Stimulated activated naive CD8-positive, alpha-beta T cell treated with anti-CD3 and anti-CD28 coated beads, Interleukin-15, amount 100 ng/mL, for 72 hours (primary cell): ENCODE measurements around the gene OGG1.
"Not testable (repeated sequence)": the region's sequence is repeated elsewhere in the genome, so short reads cannot be mapped to it uniquely, and the experiment has no call there.

Experiments
- ATAC-seq: fragments of 150-1000 bp; cut with Tn5 transposase; 2 replicates; pipeline ENCODE4 v1.10.0; 2021; ENCODE audit warnings: mild to moderate bottlenecking, moderate library complexity
- DNase-seq, 2 donors: peaks; one replicate each; pipeline ENCODE4 v3.0.0; 2021 to 2022
- H3K27ac Mint-ChIP-seq, 2 donors: one replicate each; pipeline ENCODE4 v1.8.0; 2022; ENCODE audit warnings: mild to moderate bottlenecking in 2 of 2, mixed read lengths in 2 of 2, moderate library complexity in 2 of 2
- H3K27me3 Mint-ChIP-seq: one replicate; pipeline ENCODE4 v1.8.0; 2022; ENCODE audit warnings: mixed read lengths
- H3K4me1 Mint-ChIP-seq: one replicate; pipeline ENCODE4 v1.8.0; 2022; ENCODE audit warnings: mild to moderate bottlenecking, mixed read lengths
- H3K4me3 Mint-ChIP-seq, 2 donors: one replicate each; pipeline ENCODE4 v1.8.0; 2022; ENCODE audit warnings: mild to moderate bottlenecking in 2 of 2, mixed read lengths in 2 of 2, moderate library complexity in 1 of 2
- H3K9me3 Mint-ChIP-seq, 2 donors: one replicate each; pipeline ENCODE4 v1.8.0; 2022; ENCODE audit warnings: mixed read lengths in 2 of 2

The OGG1 gene

DNA sequence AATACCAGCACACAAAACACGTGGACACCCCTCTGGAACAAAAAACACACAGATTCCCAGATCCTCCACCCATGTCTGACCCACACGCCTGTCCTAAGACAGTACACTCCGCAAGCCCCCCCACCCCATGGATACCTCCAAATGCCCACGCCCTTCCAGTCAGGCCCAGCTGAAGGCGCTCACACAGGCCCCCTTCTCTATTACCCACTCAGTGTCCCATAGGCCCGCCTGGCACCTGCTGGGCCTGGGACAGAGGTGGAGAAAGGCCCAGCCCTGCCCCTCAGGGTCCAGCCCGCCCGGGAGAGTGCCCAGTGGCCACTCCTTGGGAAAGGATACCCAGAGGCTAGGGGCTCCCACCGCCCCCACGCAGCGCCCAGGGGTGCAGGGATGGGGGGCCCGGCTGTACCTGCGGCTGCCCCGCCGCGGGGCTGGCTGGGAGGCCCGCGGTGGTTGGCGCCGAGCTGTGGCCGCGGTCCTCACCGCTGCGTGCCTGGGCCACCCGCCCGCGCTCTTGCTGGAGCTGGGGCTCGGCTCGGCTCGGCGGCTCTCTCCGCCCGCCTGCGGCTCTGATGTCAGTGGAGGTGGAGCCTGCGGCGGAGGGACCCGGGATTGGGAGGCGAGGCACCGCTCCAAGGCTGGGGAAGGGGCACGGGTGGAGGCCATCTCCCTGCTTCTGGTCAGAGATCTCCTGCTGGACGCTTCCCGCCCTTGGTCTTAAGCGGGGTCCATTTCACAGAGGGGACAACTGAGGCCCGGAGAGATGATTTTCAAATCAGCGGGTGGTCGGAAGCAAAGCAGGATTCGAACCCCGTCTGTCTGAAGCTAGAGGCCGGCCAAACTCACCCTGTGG lies 19.9 kb downstream of the OGG1 start, which contains the start of gene CAMK1:
Gene CAMK1, minus strand, starts transcription at position 522 of the 850 bp plus-strand sequence. CDS start 2,198 bp downstream, outside the sequence.
- Mint-ChIP-seq H3K27me3 (peaks cover 7% of the 10 kb centered on the region), H3K4me1 (peaks cover 43% of the 10 kb centered on the region), H3K4me3 (peak within 1 kb of the TSS; percentile 68 to 74), H3K9me3 (no peaks in the 10 kb centered on the region), H3K27ac (peak within 1 kb of the TSS; percentile 75 to 79)
- peak; percentile 92 for ATAC-seq
- peak; percentile 63 to 67 for DNase-seq

DNA sequence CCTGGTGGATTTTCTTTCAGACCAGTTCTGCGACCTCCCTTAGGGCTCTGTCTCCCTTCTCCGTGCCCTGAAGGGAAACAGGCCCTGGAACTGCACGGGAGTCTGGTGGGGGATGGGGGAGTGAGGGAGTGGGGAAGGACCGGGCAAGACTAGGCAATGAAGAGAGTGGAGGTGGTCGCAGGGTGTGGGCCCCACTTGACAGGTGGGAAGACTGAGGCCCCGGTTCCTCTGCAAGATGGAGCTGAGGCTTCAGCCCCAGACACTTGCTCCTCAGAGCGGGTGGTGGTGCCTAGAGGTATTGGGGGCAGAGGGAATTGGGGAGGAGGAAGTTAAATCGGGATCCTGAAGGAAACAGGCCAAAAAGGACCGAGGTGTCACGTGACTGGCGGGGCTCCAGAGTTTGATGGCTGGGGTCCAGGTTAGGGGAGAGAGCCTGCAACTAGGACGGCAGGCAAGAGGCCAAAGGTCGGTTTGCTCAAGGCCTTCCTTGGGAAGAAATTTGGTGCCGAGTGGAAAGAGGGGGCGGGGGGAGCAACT lies 20.6 kb downstream of the OGG1 start:
- DNase-seq, result no peak
- peaks cover 7% of the 10 kb centered on the region for H3K27me3 Mint-ChIP-seq
- ATAC-seq, result peak; percentile 15
- H3K4me1 Mint-ChIP-seq, result peaks cover 43% of the 10 kb centered on the region
- peak overlapping the region; percentile 5 to 16 for H3K27ac Mint-ChIP-seq
- no peaks in the 10 kb centered on the region for H3K9me3 Mint-ChIP-seq
- H3K4me3 Mint-ChIP-seq, result peak overlapping the region; percentile 68 to 74

DNA sequence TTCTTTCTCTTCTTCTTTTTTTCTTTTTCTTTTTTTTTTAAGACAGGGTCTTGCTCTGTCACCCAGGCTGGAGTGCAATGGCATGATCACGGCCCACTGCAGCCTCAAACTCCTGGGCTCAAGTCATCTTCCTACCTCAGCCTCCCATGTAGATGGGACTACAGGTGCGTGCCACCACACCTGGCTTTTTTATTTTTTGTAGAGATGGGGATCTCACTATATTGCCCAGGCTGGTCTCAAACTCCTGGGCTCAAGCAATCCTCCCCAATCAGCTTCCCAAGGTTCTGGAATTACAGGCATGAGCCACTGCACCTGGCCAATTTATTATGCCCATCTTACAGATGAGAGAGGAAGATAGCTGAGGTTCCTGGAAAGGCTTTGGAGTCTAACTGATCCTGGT lies 21.3 kb downstream of the OGG1 start:
- Mint-ChIP-seq H3K4me1 (peaks cover 48% of the 10 kb centered on the region), H3K27ac (peak overlapping the region in 1 of 2 donors; percentile 49), H3K4me3 (peak overlapping the region; percentile 38 to 68)
- not testable (repeated sequence) for DNase-seq, ATAC-seq, H3K9me3 Mint-ChIP-seq, H3K27me3 Mint-ChIP-seq

DNA sequence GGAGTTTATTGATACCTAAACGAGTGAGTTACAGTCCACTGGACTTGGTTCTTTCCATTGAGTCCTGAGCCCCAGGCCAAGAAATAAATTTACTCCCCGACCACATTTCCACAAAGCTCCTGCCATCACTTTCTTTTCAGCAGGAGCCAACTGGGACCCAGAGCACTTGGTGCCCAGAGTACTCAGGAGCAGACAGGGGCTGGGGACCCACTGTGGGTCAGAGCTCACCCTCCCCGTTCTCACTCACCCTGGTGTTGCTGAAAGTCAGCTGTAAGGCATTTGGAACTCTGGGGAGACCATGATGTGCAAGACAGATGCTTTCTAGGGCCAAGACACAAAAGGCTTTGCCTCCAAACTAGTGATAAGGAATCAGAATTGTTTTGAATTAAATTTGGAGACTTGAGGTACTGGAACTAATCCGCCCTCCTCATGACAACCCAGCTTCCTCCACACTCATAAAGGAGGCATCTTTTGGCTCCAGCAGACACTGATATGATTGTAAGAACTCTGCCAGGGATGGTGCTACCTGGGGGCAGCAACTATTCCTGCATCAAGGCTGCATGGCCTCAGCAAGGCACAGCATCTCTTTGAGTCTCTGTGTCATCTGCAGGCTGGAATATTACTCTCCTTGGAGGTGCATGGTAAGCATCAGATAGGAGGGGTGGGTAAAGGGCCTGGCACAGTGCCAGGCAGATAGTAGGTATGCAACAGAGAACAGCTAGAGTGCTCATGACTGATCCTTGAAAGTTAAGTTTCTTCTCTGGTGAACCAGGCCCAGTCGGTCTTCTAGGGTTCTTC lies 27.3 kb downstream of the OGG1 start:
- Mint-ChIP-seq H3K27me3 (no peaks in the 10 kb centered on the region), H3K27ac (peak overlapping the region; percentile 98 to 99), H3K4me3 (peak overlapping the region; percentile 25 to 67), H3K9me3 (peaks cover 0 to 3% of the 10 kb centered on the region in 2 donors), H3K4me1 (peaks cover 65% of the 10 kb centered on the region)
- ATAC-seq (no peak), DNase-seq (no peak)

DNA sequence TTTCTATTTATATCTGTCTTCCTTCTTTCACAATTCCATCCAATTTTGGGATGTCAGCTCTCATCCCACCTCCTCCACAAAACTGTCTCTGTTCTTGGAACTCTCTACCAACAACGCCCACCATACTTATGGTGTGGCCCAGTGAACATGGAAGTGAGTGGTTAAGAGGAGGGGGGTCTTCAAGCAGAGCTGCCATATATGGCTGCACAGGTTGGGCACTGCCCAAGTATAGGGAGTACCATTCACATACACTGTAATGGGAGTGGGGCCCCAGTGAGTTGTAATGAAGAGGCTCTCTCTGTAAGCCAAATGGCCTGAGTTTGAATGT lies 27.9 kb downstream of the OGG1 start:
- peak overlapping the region; percentile 25 to 67 for H3K4me3 Mint-ChIP-seq
- no peaks in the 10 kb centered on the region for H3K27me3 Mint-ChIP-seq
- peak; percentile 41 for ATAC-seq
- H3K9me3 Mint-ChIP-seq, result peaks cover 0 to 3% of the 10 kb centered on the region in 2 donors
- peak in 1 of 2 donors; percentile 28 for DNase-seq
- peaks cover 71% of the 10 kb centered on the region for H3K4me1 Mint-ChIP-seq
- peak overlapping the region; percentile 98 to 99 for H3K27ac Mint-ChIP-seq

DNA sequence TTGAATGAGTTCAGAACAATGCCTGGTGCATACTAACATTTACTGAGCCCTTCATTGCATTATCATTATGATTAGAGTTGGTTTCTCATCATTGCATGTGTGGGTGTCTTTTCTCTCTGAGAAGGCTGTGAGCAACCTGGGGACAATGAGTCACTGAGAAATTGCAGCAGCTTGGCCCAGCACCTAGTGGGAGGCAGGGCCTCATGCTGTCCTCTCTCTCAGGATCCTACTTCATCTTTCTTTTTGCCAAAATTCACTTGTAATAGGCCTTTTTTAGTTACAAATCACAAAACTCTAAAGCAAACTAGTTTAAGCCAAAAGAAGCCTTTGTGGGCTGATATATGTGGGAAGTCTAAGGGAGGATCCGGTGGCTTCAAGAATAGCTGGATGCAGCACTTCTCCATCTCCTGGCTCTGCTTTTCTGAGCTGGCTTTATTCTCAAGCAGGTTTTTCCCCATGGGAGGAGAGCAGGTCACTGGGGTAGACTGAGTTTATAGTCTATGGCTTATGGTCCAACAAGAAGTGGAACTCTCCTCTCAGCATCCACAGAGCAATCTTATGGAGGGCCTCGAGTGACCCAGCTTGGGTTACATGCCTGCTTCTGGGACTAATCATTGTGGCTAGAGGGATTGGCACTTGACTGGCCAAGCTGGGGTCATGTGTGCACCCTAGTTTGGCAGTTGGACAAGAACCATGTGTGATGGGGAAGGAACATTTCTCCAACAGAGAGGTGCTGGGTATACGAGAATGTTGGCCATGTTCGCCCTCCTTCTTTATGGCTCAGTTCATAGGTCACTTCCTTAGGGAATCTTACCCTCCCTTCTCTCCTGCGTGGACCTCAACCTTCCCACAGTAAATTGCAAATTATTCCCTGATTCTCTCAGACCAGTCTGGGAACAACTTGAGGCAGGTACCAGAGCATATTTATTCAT lies 28.7 kb downstream of the OGG1 start:
- DNase-seq (peak; percentile 71 to 85), ATAC-seq (peak; percentile 89)
- Mint-ChIP-seq H3K9me3 (peaks cover 0 to 3% of the 10 kb centered on the region in 2 donors), H3K27ac (peak overlapping the region; percentile 98 to 99), H3K4me1 (peaks cover 76% of the 10 kb centered on the region), H3K27me3 (no peaks in the 10 kb centered on the region), H3K4me3 (peak overlapping the region; percentile 67 to 68)

DNA sequence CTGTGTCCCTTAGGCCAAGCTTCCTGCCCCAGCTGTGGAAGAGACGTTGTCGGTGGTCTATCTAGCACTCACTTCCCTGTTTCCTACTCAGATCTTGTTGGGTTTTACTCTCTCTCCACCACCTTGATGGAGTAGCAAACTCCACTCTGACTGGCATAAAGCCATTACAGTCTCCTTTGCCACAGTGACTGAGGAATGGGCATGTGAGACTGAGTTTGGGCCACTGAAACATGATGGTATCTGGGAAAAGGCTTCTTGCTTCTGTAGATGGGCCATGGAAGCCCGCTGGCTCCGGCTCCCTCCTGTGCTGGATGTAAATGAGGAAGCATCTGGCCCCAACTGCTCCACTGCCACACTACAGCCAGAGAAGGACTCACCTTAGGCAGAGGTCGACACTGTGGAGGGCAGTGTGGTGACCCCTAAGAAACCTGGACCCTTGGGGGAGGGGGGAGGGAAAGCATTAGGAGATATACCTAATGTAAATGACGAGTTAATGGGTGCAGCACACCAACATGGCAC lies 29.4 kb downstream of the OGG1 start:
- H3K27me3 Mint-ChIP-seq, result no peaks in the 10 kb centered on the region
- peaks cover 76% of the 10 kb centered on the region for H3K4me1 Mint-ChIP-seq
- peaks cover 0 to 3% of the 10 kb centered on the region in 2 donors for H3K9me3 Mint-ChIP-seq
- DNase-seq (peak in 1 of 2 donors; percentile 16), ATAC-seq (no peak)
- H3K27ac Mint-ChIP-seq, result peak overlapping the region; percentile 98 to 99
- peak overlapping the region; percentile 68 to 74 for H3K4me3 Mint-ChIP-seq

DNA sequence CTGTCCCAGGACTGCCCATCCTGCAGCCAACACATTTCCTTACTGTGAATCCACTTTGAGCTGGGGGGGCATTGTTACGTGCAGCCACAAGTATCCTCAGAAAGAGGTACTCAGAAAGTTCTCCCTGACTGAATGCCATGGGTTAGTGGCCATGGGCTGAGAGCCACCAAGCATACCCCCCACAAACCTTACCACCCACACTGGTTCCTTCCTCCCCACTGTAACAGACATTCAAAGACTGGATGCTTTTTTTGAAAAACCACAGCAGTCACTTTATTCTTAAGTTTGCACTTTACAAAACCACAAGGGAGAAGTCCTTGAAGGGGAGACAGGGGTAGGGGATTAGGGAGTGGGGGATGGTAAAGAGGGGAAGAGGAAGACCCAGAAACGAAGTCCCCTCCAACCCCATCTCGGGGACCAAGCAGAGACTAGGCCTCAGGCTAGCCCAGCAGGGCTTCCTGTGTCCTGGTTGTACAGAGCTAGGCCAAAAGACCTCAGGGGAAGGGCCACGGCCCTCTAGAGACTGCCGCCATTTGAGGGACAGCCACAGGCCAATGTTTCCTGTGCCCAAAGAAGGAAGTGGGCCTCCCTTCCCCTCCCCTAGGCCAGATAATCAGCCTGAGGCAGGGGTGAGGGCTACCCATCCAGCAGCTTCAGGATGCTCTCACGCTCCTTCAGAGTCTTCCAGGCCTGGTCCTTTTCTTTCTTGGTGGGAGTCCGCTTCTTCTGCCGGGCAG lies 30.1 kb downstream of the OGG1 start:
- Mint-ChIP-seq H3K27ac (peak overlapping the region; percentile 98), H3K4me3 (peak overlapping the region; percentile 68 to 74), H3K4me1 (peaks cover 76% of the 10 kb centered on the region), H3K27me3 (no peaks in the 10 kb centered on the region), H3K9me3 (peaks cover 0 to 3% of the 10 kb centered on the region in 2 donors)
- ATAC-seq, result peak; percentile 73
- peak; percentile 61 to 77 for DNase-seq

DNA sequence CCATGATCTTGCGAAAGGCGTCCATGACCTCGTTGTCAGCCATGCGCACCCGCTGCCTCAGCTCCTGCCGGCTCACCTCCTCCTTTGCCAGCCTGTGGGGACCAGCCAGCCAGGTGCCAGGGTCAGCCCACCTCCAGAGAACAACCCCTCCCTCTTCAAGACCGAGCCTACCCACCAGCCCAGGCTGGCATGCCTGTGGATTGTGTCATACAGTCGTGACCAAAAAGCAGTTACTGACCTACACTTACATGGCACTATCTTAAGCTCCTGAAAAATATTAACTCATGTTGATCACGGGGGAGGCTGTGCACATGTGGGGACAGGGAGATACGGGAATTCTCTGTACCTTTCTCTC lies 30.7 kb downstream of the OGG1 start:
- Mint-ChIP-seq H3K9me3 (peaks cover 0 to 3% of the 10 kb centered on the region in 2 donors), H3K4me1 (peaks cover 77% of the 10 kb centered on the region), H3K27ac (peak overlapping the region; percentile 98), H3K27me3 (no peaks in the 10 kb centered on the region), H3K4me3 (peak overlapping the region; percentile 68 to 74)
- DNase-seq (no peak), ATAC-seq (peak; percentile 3)

DNA sequence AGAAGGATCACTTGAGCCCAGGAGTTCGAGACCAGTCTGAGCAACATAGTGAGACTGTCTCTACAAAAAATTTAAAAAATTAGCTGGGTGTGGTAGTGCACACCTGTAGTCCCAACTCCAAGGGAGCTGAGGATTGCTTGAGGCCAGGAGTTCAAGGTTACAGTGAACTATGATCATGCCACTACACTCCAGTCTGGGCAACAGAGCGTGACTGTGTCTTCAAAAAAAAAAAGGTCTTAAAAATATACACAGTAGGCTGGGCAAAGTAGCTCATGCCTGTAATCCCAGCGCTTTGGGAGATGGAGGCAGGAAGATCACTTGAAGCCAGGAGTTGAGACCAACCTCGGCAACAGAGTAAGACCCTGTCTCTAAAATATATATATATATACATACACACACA lies 31.2 kb downstream of the OGG1 start:
- peak overlapping the region; percentile 68 to 74 for H3K4me3 Mint-ChIP-seq

DNA sequence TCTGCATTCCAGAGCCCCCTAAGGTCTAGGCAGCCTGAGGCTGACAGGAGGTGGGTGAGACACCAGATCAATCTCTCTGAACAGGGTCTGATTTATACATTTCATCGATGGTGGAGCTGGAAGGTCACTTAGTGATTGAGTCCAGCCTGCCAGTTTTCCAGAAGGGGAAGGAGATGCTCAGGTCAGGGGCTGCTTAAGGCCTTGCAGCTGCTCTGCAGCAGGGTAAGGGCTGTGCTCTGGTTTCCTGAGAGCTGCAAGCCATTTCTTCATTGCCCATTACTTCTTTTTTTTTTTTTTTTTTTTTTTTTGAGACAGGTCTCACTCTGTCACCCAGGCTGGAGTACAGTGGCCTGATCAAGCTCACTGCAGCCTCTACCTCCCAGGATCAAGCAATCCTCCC lies 31.8 kb downstream of the OGG1 start:
- no peak for DNase-seq
- no peak for ATAC-seq
- no peaks in the 10 kb centered on the region for H3K27me3 Mint-ChIP-seq
- peaks cover 0 to 3% of the 10 kb centered on the region in 2 donors for H3K9me3 Mint-ChIP-seq
- H3K4me1 Mint-ChIP-seq, result peaks cover 77% of the 10 kb centered on the region
- peak overlapping the region in 1 of 2 donors; percentile 51 for H3K27ac Mint-ChIP-seq
- no peak overlapping the region for H3K4me3 Mint-ChIP-seq

More for the DNA sequence above, 31.2 kb downstream of the OGG1 start:
- Mint-ChIP-seq H3K27me3 (no peaks in the 10 kb centered on the region), H3K27ac (peak overlapping the region; percentile 98), H3K4me1 (peaks cover 77% of the 10 kb centered on the region), H3K9me3 (peaks cover 0 to 3% of the 10 kb centered on the region in 2 donors)
- no peak for ATAC-seq
- no peak for DNase-seq

DNA sequence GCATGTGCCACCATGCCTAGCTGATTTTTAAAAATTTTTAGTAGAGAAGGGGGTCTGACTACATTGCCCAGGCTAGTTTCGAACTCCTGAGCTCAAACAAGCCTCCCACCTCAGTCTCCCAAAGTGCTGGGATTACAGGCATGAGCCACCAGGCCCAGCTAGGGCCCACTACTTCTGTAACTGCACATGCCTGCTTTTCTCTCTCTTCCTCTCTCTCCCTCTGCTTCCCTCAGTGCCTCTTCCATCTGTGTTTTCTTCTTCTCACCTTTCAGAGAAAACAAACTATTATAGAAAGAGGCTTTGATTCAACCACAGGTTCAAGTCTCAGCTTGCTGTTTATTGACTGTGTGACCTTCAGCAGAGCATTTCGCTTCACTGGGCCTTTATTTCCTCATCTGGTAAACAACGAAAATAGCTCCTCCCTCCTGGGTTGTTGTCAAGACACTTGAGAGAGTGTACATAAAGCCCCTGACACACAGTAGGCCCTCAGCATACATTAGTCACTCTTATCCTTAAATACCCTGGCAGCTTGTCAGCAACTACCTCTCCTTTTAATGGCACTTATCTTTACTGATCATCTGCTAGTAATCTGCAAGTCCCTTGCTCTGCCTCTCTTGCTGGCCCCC lies 32.3 kb downstream of the OGG1 start:
- peak overlapping the region in 1 of 2 donors; percentile 51 for H3K27ac Mint-ChIP-seq
- DNase-seq (no peak), ATAC-seq (no peak)
- no peaks in the 10 kb centered on the region for H3K27me3 Mint-ChIP-seq
- H3K4me3 Mint-ChIP-seq, result no peak overlapping the region
- H3K9me3 Mint-ChIP-seq, result peaks cover 0 to 3% of the 10 kb centered on the region in 2 donors
- H3K4me1 Mint-ChIP-seq, result peaks cover 77% of the 10 kb centered on the region

DNA sequence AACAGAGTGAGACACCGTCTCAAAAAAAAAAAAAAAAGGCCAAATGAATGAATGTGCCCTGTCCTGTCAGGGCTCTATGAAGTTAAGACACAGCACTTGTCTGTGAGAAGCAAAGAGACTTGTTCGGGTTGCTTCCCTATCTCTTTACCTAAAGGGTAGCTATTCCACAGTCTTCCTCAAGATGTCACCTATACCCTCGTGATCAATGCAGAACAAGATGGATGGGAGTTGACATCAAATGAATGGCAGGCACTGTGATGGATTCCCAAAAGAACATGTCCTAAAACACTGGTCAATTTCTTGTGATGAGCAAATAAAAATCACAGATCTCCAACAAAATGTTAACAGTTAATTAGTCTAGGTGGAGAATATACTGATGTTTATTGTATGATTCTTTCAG lies 33.0 kb downstream of the OGG1 start:
- Mint-ChIP-seq H3K27me3 (no peaks in the 10 kb centered on the region), H3K4me1 (peaks cover 77% of the 10 kb centered on the region), H3K9me3 (peaks cover 0 to under 1% of the 10 kb centered on the region in 2 donors), H3K4me3 (no peak overlapping the region), H3K27ac (no peak overlapping the region)
- DNase-seq (no peak), ATAC-seq (no peak)

DNA sequence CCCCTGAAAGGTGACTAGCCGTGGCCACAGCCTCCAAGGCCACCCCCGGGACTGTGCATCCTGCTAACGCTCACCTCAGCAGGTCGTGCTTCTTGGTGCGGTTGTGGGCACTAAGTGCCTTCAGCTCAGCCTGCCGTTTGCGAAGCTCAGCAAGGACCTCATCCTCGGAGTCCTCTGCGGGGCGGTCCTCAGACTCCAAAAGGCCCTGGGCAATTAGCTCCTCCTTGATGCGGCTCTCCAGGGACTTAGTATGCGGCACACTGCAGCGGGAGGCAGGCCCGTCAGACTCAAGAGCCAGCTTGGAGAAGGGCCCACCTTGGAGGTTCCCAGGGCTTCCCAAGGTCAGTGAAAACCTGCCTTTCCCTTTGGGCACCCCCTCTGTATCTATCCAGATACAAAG lies 34.2 kb downstream of the OGG1 start:
- DNase-seq (no peak), ATAC-seq (no peak)
- H3K4me1 Mint-ChIP-seq, result peaks cover 71% of the 10 kb centered on the region
- H3K27me3 Mint-ChIP-seq, result no peaks in the 10 kb centered on the region
- H3K4me3 Mint-ChIP-seq, result no peak overlapping the region
- H3K9me3 Mint-ChIP-seq, result no peaks in the 10 kb centered on the region
- H3K27ac Mint-ChIP-seq, result no peak overlapping the region
